Measurements from ENCODE around the gene SERTAD3.

- no peak for TF ChIP-seq CTCF (conservative IDR thresholded peaks at IDR 0.05; ENCODE audit: low read depth, low read length)
- no peak for TF ChIP-seq POLR2A (IDR thresholded peaks at IDR 0.05; ENCODE audit: low read depth, low read length)
- no peak for TF ChIP-seq RAD21 (IDR thresholded peaks at IDR 0.05; ENCODE audit: low read length)
- no peak for TF ChIP-seq MXI1 (IDR thresholded peaks at IDR 0.05; ENCODE audit: borderline replicate concordance, low read depth, low read length)
- TF ChIP-seq CHD1 (IDR thresholded peaks at IDR 0.05; ENCODE audit: low read depth, low read length), result no peak
- TF ChIP-seq BHLHE40 (IDR thresholded peaks at IDR 0.05; ENCODE audit: low read depth, low read length), result no peak
- no peak for TF ChIP-seq RCOR1 (IDR thresholded peaks at IDR 0.05; ENCODE audit: insufficient replicate concordance, low read length)
- TF ChIP-seq SMC3 (IDR thresholded peaks at IDR 0.05; ENCODE audit: low read depth, low read length), result no peak
- no peak for TF ChIP-seq CEBPB (IDR thresholded peaks at IDR 0.05; ENCODE audit: low read depth, low read length)
- no peak for TF ChIP-seq RFX5 (IDR thresholded peaks at IDR 0.05; ENCODE audit: low read depth, low read length)
These were observed 12.4 kb downstream of the SERTAD3 start for GRCh38 chr19:40431698-40432097.

Data from IMR-90 (cell line).